K562 (cell line): ENCODE results near the gene WIPF1. TPM values are rescaled to one million over a fixed set of nuclear protein-coding genes. Genes with fewer than 3 reads are reported as not detected.
A peak's percentile ranks its signal among the peaks of the same experiment; 100 is the strongest.

Experiments used
- BCLAF1 ChIP-seq, 2 experiments: fragments of 450-650 bp in 1 of 2; IDR thresholded peaks; 2 replicates each; pipeline ENCODE4 v1.6.1; 2011 to 2017; ENCODE audit warnings: low read depth in 2 of 2, antibody characterized with exemption in 1 of 2, borderline replicate concordance in 1 of 2, low read length in 1 of 2, mild to moderate bottlenecking in 1 of 2, mixed read lengths in 1 of 2; ENCODE audit not compliant: control insufficient read depth in 1 of 2
- CBFA2T3 ChIP-seq: fragments of 450-650 bp; IDR thresholded peaks from 2 replicates; pipeline ENCODE4 v1.6.1; 2017
- IRF9 ChIP-seq: fragments of 450-650 bp; IDR thresholded peaks from 2 replicates; pipeline ENCODE4 v1.6.1; 2016; ENCODE audit warnings: missing biosample characterization, missing genetic modification characterization
- L3MBTL2 ChIP-seq: fragments of 450-650 bp; IDR thresholded peaks from 2 replicates; pipeline ENCODE4 v1.6.1; 2016; ENCODE audit warnings: mild to moderate bottlenecking, moderate library complexity
- MEF2D ChIP-seq: conservative IDR thresholded peaks from 2 replicates; pipeline ENCODE4 v1.6.1; 2016; ENCODE audit warnings: low read depth, missing genetic modification characterization, missing compliant biosample characterization
- MEIS2 ChIP-seq: fragments of 450-650 bp; IDR thresholded peaks from 2 replicates; pipeline ENCODE4 v1.6.1; 2014; ENCODE audit warnings: mild to moderate bottlenecking; ENCODE audit not compliant: partially characterized antibody
- MXI1 ChIP-seq: IDR thresholded peaks from 2 replicates; pipeline ENCODE4 v1.6.1; 2011; ENCODE audit warnings: low read depth, mild to moderate bottlenecking, improper control_type of control experiment, low read length
- NCOR1 ChIP-seq: fragments of 450-650 bp; IDR thresholded peaks from 2 replicates; pipeline ENCODE4 v1.6.1; 2016; ENCODE audit warnings: mild to moderate bottlenecking, moderate library complexity
- POLR2A ChIP-seq: fragments of 450-650 bp; conservative IDR thresholded peaks from 2 replicates; pipeline ENCODE4 v1.6.1; 2016
- RNF2 ChIP-seq: sonication (generic); IDR thresholded peaks from 2 replicates; pipeline ENCODE4 v1.6.1; 2016
- TCF3 ChIP-seq: sonication (generic); formaldehyde crosslinking; IDR thresholded peaks from 2 replicates; pipeline ENCODE4 v1.4.0; 2020; ENCODE audit warnings: mild to moderate bottlenecking, missing genetic modification reagents
- TEAD4 ChIP-seq, 2 experiments: sonication (generic) in 1 of 2; formaldehyde crosslinking in 1 of 2; IDR thresholded peaks; 2 replicates each; pipeline versions ENCODE4 v1.6.1 to v1.8.0; 2012 to 2022; ENCODE audit warnings: borderline replicate concordance in 1 of 2, inconsistent platforms in 1 of 2, low read length in 1 of 2, mild to moderate bottlenecking in 1 of 2, missing genetic modification reagents in 1 of 2
- ZBTB11 ChIP-seq, 3 experiments: fragments of 200-800 bp in 1 of 3; fragments of 250-450 bp in 1 of 3; fragments of 450-650 bp in 1 of 3; sonication (Bioruptor Pico) in 1 of 3; sonication (Bioruptor generic) in 1 of 3; formaldehyde crosslinking in 1 of 3; IDR thresholded peaks; 2 replicates each; pipeline versions ENCODE4 v1.6.1 to v1.8.0; 2016 to 2022; ENCODE audit warnings: mild to moderate bottlenecking in 2 of 3, missing genetic modification characterization in 2 of 3, missing compliant biosample characterization in 1 of 3, moderate library complexity in 1 of 3
- ZNF639 ChIP-seq, 2 experiments: fragments of 200-800 bp in 1 of 2; sonication (Bioruptor generic) in 1 of 2; sonication (generic) in 1 of 2; formaldehyde crosslinking in 1 of 2; IDR thresholded peaks in 1 of 2; conservative IDR thresholded peaks in 1 of 2; 2 replicates each; pipeline versions ENCODE4 v1.5.0 to v1.6.1; 2016 to 2020; ENCODE audit warnings: missing compliant biosample characterization in 1 of 2, missing genetic modification characterization in 1 of 2, missing genetic modification reagents in 1 of 2
- polyA plus RNA-seq, 8 experiments: library from polyadenylated mRNA; depleted of rRNA in 4 of 8; stranded (reverse) in 5 of 8; unstranded in 3 of 8; fragments of >200 nt; fragmentation: Nextera tagmentation in 2 of 8; fragmentation: Illumina TruSeq in 1 of 8; extraction: Ambion mirVana in 2 of 8; extraction: Trizol in 1 of 8; gene quantifications; 2 replicates each; pipeline versions ENCODE4 v1.2.1 to v1.2.3, GENCODE V29; 2011 to 2014; ENCODE audit warnings: inconsistent platforms in 1 of 8, missing spikeins in 1 of 8
- total RNA-seq, 7 experiments: library from RNA; depleted of rRNA in 6 of 7; stranded (reverse); fragments of >200 nt in 6 of 7; fragmentation: Illumina TruSeq in 2 of 7; extraction: Trizol in 2 of 7; gene quantifications; 2 replicates each; pipeline versions ENCODE4 v1.2.1 to v1.2.3, GENCODE V29; 2011 to 2021; ENCODE audit warnings: low replicate concordance in 1 of 7

WIPF1 gene
- total and polyA plus RNA-seq, 9 of the 15 experiments (the other 6 are each of a cell fraction or from before 2014, with no cell fraction given): 0.54 to 4.9 (median 2.4) TPM

GRCh38 chr2:174590928-174591648 is 6.5 kb downstream of the WIPF1 start (continued):
- TF ChIP-seq ZBTB11 (CRISPR knock-in tag; IDR thresholded peaks at IDR 0.05): 0 out of 6 replicates have a peak, but pooled peaks of 1 of the 3 experiments have one; percentile 36
- peak; percentile 41 for TF ChIP-seq CBFA2T3
- TF ChIP-seq POLR2A: no peak
- TF ChIP-seq ZNF639 (CRISPR knock-in tag; conservative IDR thresholded peaks at IDR 0.05 in 1 of 2, IDR thresholded peaks at IDR 0.05 in 1 of 2): peak in 1 of 2 experiments; percentile 37; a peak in 1 of 4 replicates
- TF ChIP-seq BCLAF1 (IDR thresholded peaks at IDR 0.05; ENCODE audit: borderline replicate concordance in 1 of 2, control insufficient read depth in 1 of 2, low read depth in 2 of 2, low read length in 1 of 2): no peak
- no peak for TF ChIP-seq MEIS2
- TF ChIP-seq NCOR1: peak; percentile 25; the same call in 1 of the 2 replicates
- TF ChIP-seq MXI1: no peak
- TF ChIP-seq RNF2: peak; percentile 36; the same call in 1 of the 2 replicates
- TF ChIP-seq TCF3 (CRISPR knock-in tag): peak; percentile 50
- 0 out of 2 replicates have a peak, but pooled peaks have one; percentile 28 for TF ChIP-seq MEF2D (tag)
- TF ChIP-seq TEAD4 (IDR thresholded peaks at IDR 0.05; ENCODE audit: low read length): 0 out of 2 replicates have a peak, but pooled peaks have one; percentile 18
- TF ChIP-seq TEAD4 (CRISPR knock-in tag; IDR thresholded peaks at IDR 0.05; ENCODE audit: borderline replicate concordance): no peak
- no peak for TF ChIP-seq IRF9 (tag)
- peak; percentile 84 for TF ChIP-seq L3MBTL2
